SJSA1 (cell line): ENCODE measurements around the gene FEN1. TPM values are rescaled to one million over a fixed set of nuclear protein-coding genes. Genes with fewer than 3 reads are reported as not detected.

Experiments
- DNase-seq, 2 experiments: peaks; one replicate each; pipeline ENCODE4 v3.0.0-alpha.2; 2015 to 2020; ENCODE audit warnings: low spot score in 2 of 2, low read depth in 1 of 2
- H3K27ac ChIP-seq: fragments of 250-450 bp; sonication (Bioruptor Pico); 2 replicates; pipeline ENCODE4 v1.5.1; 2020; ENCODE audit warnings: mild to moderate bottlenecking, moderate library complexity
- H3K27me3 ChIP-seq: fragments of 250-450 bp; sonication (Bioruptor Pico); replicated peaks from 2 replicates; pipeline ENCODE4 v1.5.1; 2020; ENCODE audit warnings: mild to moderate bottlenecking, moderate library complexity
- H3K36me3 ChIP-seq: fragments of 250-450 bp; sonication (Bioruptor Pico); 2 replicates; pipeline ENCODE4 v1.5.1; 2020; ENCODE audit warnings: mild to moderate bottlenecking
- H3K4me1 ChIP-seq: fragments of 250-450 bp; sonication (Bioruptor Pico); replicated peaks from 2 replicates; pipeline ENCODE4 v1.6.1; 2021; ENCODE audit warnings: mild to moderate bottlenecking
- H3K4me3 ChIP-seq: fragments of 250-450 bp; sonication (Bioruptor Pico); 2 replicates; pipeline ENCODE4 v1.5.1; 2020; ENCODE audit warnings: mild to moderate bottlenecking
- H3K9me3 ChIP-seq: fragments of 250-450 bp; sonication (Bioruptor Pico); replicated peaks from 2 replicates; pipeline ENCODE4 v1.5.1; 2020; ENCODE audit warnings: mild to moderate bottlenecking
- total RNA-seq: library from RNA; depleted of rRNA; stranded (reverse); fragments of >200 nt; shearing (Covaris generic); gene quantifications from 2 replicates; pipeline ENCODE4 v1.2.3, GENCODE V29; 2014

Gene FEN1
- total RNA-seq, 1 experiment from 2014 or later = 185 TPM

- H3K4me3 ChIP-seq = no peak overlapping the region
- DNase-seq = no peak
- H3K4me1 ChIP-seq = no peaks in the 10 kb centered on the region
- H3K27ac ChIP-seq = no peak overlapping the region
- no peaks in the 10 kb centered on the region for H3K27me3 ChIP-seq
- no peaks in the 10 kb centered on the region; the same call in 1 of the 2 replicates for H3K36me3 ChIP-seq
- H3K9me3 ChIP-seq = no peaks in the 10 kb centered on the region
Measured at GRCh38 chr11:61775106-61775505, 17.6 kb upstream of the FEN1 start.

GRCh38 chr11:61775606-61776554 lies 16.8 kb upstream of the FEN1 start:
- no peak for DNase-seq
- H3K4me3 ChIP-seq = no peak overlapping the region
- H3K36me3 ChIP-seq = no peaks in the 10 kb centered on the region; the same call in 1 of the 2 replicates
- H3K27ac ChIP-seq = no peak overlapping the region
- H3K4me1 ChIP-seq = no peaks in the 10 kb centered on the region
- no peaks in the 10 kb centered on the region for H3K27me3 ChIP-seq
- no peaks in the 10 kb centered on the region for H3K9me3 ChIP-seq

GRCh38 chr11:61776561-61777075 lies 16.1 kb upstream of the FEN1 start:
- H3K9me3 ChIP-seq = no peaks in the 10 kb centered on the region
- peaks cover 2% of the 10 kb centered on the region; the same call in 1 of the 2 replicates for H3K36me3 ChIP-seq
- DNase-seq = peak; percentile 50 to 82
- no peak overlapping the region for H3K27ac ChIP-seq
- H3K27me3 ChIP-seq = no peaks in the 10 kb centered on the region
- H3K4me3 ChIP-seq = no peak overlapping the region
- H3K4me1 ChIP-seq = no peaks in the 10 kb centered on the region

- Histone ChIP-seq H3K36me3 (peaks cover 8% of the 10 kb centered on the region; the same call in 1 of the 2 replicates), H3K4me3 (no peak overlapping the region)
- no peak for DNase-seq
Measured at GRCh38 chr11:61777234-61778090, 15.2 kb upstream of the FEN1 start.

GRCh38 chr11:61778357-61778886 lies 14.3 kb upstream of the FEN1 start:
- no peak overlapping the region for H3K27ac ChIP-seq
- H3K4me3 ChIP-seq = no peak overlapping the region
- DNase-seq = no peak
- H3K27me3 ChIP-seq = no peaks in the 10 kb centered on the region
- H3K36me3 ChIP-seq = peaks cover 17% of the 10 kb centered on the region; the same call in 1 of the 2 replicates
- H3K9me3 ChIP-seq = no peaks in the 10 kb centered on the region
- H3K4me1 ChIP-seq = no peaks in the 10 kb centered on the region; the same call in 1 of the 2 replicates

More at GRCh38 chr11:61777234-61778090, 15.2 kb upstream of the FEN1 start:
- H3K27me3 ChIP-seq = no peaks in the 10 kb centered on the region
- no peak overlapping the region for H3K27ac ChIP-seq
- H3K4me1 ChIP-seq = no peaks in the 10 kb centered on the region
- no peaks in the 10 kb centered on the region for H3K9me3 ChIP-seq

GRCh38 chr11:61778920-61779650 lies 13.6 kb upstream of the FEN1 start:
- Histone ChIP-seq H3K36me3 (peaks cover 23% of the 10 kb centered on the region), H3K27me3 (no peaks in the 10 kb centered on the region), H3K4me3 (no peak overlapping the region), H3K27ac (no peak overlapping the region), H3K4me1 (peaks cover 2% of the 10 kb centered on the region), H3K9me3 (no peaks in the 10 kb centered on the region)
- DNase-seq = no peak

- Histone ChIP-seq H3K27ac (no peak overlapping the region), H3K4me1 (peaks cover 4% of the 10 kb centered on the region), H3K9me3 (no peaks in the 10 kb centered on the region), H3K36me3 (peaks cover 30% of the 10 kb centered on the region), H3K4me3 (no peak overlapping the region), H3K27me3 (no peaks in the 10 kb centered on the region)
- no peak for DNase-seq
Measured at GRCh38 chr11:61779666-61780525, 12.8 kb upstream of the FEN1 start.

GRCh38 chr11:61780581-61781162 lies 12.0 kb upstream of the FEN1 start:
- no peak overlapping the region for H3K4me3 ChIP-seq
- H3K4me1 ChIP-seq = peaks cover 4% of the 10 kb centered on the region
- H3K27me3 ChIP-seq = no peaks in the 10 kb centered on the region
- H3K9me3 ChIP-seq = no peaks in the 10 kb centered on the region
- peaks cover 37% of the 10 kb centered on the region for H3K36me3 ChIP-seq
- H3K27ac ChIP-seq = no peak overlapping the region
- DNase-seq = no peak

GRCh38 chr11:61781585-61781984 lies 11.1 kb upstream of the FEN1 start:
- no peaks in the 10 kb centered on the region for H3K9me3 ChIP-seq
- H3K4me1 ChIP-seq = peaks cover 4% of the 10 kb centered on the region
- H3K27me3 ChIP-seq = no peaks in the 10 kb centered on the region
- peaks cover 46% of the 10 kb centered on the region for H3K36me3 ChIP-seq
- no peak for DNase-seq
- no peak overlapping the region for H3K27ac ChIP-seq
- H3K4me3 ChIP-seq = no peak overlapping the region

- H3K27me3 ChIP-seq = no peaks in the 10 kb centered on the region
- H3K4me3 ChIP-seq = no peak overlapping the region
- H3K27ac ChIP-seq = no peak overlapping the region
- H3K36me3 ChIP-seq = peaks cover 54% of the 10 kb centered on the region
- H3K9me3 ChIP-seq = no peaks in the 10 kb centered on the region
- peaks cover 4% of the 10 kb centered on the region for H3K4me1 ChIP-seq
- DNase-seq = no peak
Measured at GRCh38 chr11:61782299-61782698, 10.4 kb upstream of the FEN1 start.

- DNase-seq = no peak
- no peak overlapping the region for H3K27ac ChIP-seq
Measured at GRCh38 chr11:61782841-61783240, 9.9 kb upstream of the FEN1 start.

More at GRCh38 chr11:61782841-61783240, 9.9 kb upstream of the FEN1 start:
- Histone ChIP-seq H3K9me3 (no peaks in the 10 kb centered on the region), H3K36me3 (peaks cover 59% of the 10 kb centered on the region), H3K4me3 (no peak overlapping the region), H3K27me3 (no peaks in the 10 kb centered on the region), H3K4me1 (peaks cover 4% of the 10 kb centered on the region)
